ENCODE data around the gene CALD1.

The CALD1 gene

DNA sequence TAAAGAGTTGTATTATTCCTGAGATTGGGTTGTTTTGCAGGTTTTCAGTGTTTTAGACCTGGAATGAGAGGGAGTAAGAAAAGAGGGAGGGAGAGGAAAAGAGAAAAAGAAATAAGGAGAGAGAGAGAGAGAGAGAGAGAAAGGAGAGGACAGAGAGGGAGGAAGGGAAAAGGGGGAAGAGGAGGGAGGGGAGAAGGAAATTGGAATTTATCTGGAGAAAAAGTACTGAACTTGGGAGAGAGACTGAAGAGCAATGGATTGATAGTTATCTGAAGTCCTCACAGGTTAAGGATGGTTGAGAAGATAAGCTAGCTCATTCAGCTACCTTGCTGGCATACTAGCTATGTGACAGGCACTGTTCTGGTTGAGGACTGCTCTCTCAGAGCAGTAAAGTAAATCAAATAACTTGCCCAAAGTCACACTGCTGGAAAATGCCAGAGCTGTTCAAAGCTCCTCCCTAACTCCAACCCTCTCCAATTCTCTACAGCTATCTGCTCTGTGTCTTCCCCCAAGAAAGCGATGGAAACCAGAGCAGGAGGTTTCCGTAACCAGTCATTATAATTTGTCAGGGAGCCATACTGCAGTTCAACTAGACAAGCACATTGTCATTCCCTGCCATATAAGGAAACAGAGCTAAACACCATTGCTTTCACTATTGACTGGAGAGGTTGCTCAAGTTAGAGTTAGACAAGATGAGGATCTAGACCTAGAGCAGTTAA is 10.7 kb downstream of the CALD1 start (continued):
- no peak for TF ChIP-seq ZNF23 (tag by site-specific recombination; IDR thresholded peaks at IDR 0.05; ENCODE audit: borderline replicate concordance)
- TF ChIP-seq, protein P1, sequence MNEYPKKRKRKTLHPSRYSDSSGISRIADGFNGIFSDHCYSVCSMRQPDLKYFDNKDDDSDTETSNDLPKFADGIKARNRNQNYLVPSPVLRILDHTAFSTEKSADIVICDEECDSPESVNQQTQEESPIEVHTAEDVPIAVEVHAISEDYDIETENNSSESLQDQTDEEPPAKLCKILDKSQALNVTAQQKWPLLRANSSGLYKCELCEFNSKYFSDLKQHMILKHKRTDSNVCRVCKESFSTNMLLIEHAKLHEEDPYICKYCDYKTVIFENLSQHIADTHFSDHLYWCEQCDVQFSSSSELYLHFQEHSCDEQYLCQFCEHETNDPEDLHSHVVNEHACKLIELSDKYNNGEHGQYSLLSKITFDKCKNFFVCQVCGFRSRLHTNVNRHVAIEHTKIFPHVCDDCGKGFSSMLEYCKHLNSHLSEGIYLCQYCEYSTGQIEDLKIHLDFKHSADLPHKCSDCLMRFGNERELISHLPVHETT (tag by site-specific recombination; IDR thresholded peaks at IDR 0.05) = no peak
- no peak for TF ChIP-seq ZSCAN16 (tag by site-specific recombination; IDR thresholded peaks at IDR 0.05)
- 0 out of 2 replicates have a peak, but pooled peaks have one; percentile 34 for TF ChIP-seq ZNF341 (tag by site-specific recombination; IDR thresholded peaks at IDR 0.05; ENCODE audit: low read depth)

DNA sequence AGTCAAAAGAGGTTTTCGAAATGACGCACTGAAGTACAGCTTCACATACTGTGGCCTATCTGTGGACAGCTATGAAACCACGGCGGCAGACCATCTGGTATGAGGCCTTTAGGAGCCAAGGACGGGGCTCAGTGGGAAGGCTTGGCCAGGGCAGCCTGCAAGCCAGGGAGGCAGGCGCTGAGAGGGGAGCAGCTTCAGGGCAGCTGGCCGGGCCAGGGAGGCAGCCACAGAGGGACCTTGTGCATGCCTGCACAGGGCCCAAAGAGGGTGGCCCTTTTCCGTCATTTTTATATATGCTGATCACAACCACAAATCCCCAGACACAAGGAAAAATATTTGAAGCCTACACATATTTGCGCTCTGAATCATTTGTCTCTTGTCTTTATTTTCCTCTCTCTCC is 13.5 kb downstream of the CALD1 start:
- Histone ChIP-seq H3K9me3 (ENCODE audit: control insufficient read depth, insufficient read depth, low read depth, low read length) (no peaks in the 10 kb centered on the region), H3K4me3 (ENCODE audit: low read depth, low read length) (no peak overlapping the region), H3K36me3 (ENCODE audit: control insufficient read depth in 2 of 2, insufficient read depth in 1 of 2, low read length in 2 of 2) (no peaks in the 10 kb centered on the region), H3K27ac (ENCODE audit: extremely low read depth, low read depth, low read length) (no peak overlapping the region), H3K4me1 (ENCODE audit: control insufficient read depth, insufficient read depth, low read length) (no peaks in the 10 kb centered on the region)
- TF ChIP-seq, protein P2, sequence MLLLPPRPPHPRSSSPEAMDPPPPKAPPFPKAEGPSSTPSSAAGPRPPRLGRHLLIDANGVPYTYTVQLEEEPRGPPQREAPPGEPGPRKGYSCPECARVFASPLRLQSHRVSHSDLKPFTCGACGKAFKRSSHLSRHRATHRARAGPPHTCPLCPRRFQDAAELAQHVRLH (tag by site-specific recombination; IDR thresholded peaks at IDR 0.05) = no peak
- TF ChIP-seq ZNF544 (tag by site-specific recombination; IDR thresholded peaks at IDR 0.05) (no peak), ZNF114 (tag by site-specific recombination; IDR thresholded peaks at IDR 0.05) (no peak), PRDM6 (tag by site-specific recombination; IDR thresholded peaks at IDR 0.05) (no peak), PRDM1 (tag by site-specific recombination; IDR thresholded peaks at IDR 0.05) (no peak), ZBTB17 (tag by site-specific recombination; IDR thresholded peaks at IDR 0.05) (no peak), ZFP37 (tag by site-specific recombination; IDR thresholded peaks at IDR 0.05) (no peak), ZNF621 (tag by site-specific recombination; IDR thresholded peaks at IDR 0.05) (no peak), ZBTB48 (tag by site-specific recombination; IDR thresholded peaks at IDR 0.05) (no peak), ZNF48 (tag by site-specific recombination; IDR thresholded peaks at IDR 0.05) (no peak), ZNF777 (tag by site-specific recombination; IDR thresholded peaks at IDR 0.05; ENCODE audit: borderline replicate concordance) (no peak), ZNF133 (tag by site-specific recombination; IDR thresholded peaks at IDR 0.05) (no peak), ZNF248 (tag by site-specific recombination; IDR thresholded peaks at IDR 0.05) (no peak), ZNF529 (tag by site-specific recombination; IDR thresholded peaks at IDR 0.05; ENCODE audit: insufficient replicate concordance) (no peak), ZNF155 (tag by site-specific recombination; IDR thresholded peaks at IDR 0.05) (no peak)
- POLR2A ChIA-PET = no interaction called here
- CTCF ChIA-PET = no interaction called here

- H3K9me3 ChIP-seq (ENCODE audit: control insufficient read depth, insufficient read depth, low read depth, low read length) = no peaks in the 10 kb centered on the region
- no peaks in the 10 kb centered on the region for H3K36me3 ChIP-seq (ENCODE audit: control insufficient read depth in 2 of 2, insufficient read depth in 1 of 2, low read length in 2 of 2)
- CTCF ChIA-PET = interaction anchor here (0.7 kb wide), 1 partner anchor 45 kb away, joined by 3 read pairs; no protein-coding TSS in a partner anchor
- H3K27ac ChIP-seq (ENCODE audit: extremely low read depth, low read depth, low read length) = no peak overlapping the region
- POLR2A ChIA-PET = no interaction called here
- H3K4me3 ChIP-seq (ENCODE audit: low read depth, low read length) = no peak overlapping the region
- no peaks in the 10 kb centered on the region for H3K4me1 ChIP-seq (ENCODE audit: control insufficient read depth, insufficient read depth, low read length)
- no peak for TF ChIP-seq ZNF266 (tag by site-specific recombination; IDR thresholded peaks at IDR 0.05; ENCODE audit: low read depth)
- no peak for TF ChIP-seq KLF9 (tag by site-specific recombination; IDR thresholded peaks at IDR 0.05; ENCODE audit: low read depth)
- TF ChIP-seq, protein P3, sequence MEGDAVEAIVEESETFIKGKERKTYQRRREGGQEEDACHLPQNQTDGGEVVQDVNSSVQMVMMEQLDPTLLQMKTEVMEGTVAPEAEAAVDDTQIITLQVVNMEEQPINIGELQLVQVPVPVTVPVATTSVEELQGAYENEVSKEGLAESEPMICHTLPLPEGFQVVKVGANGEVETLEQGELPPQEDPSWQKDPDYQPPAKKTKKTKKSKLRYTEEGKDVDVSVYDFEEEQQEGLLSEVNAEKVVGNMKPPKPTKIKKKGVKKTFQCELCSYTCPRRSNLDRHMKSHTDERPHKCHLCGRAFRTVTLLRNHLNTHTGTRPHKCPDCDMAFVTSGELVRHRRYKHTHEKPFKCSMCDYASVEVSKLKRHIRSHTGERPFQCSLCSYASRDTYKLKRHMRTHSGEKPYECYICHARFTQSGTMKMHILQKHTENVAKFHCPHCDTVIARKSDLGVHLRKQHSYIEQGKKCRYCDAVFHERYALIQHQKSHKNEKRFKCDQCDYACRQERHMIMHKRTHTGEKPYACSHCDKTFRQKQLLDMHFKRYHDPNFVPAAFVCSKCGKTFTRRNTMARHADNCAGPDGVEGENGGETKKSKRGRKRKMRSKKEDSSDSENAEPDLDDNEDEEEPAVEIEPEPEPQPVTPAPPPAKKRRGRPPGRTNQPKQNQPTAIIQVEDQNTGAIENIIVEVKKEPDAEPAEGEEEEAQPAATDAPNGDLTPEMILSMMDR (tag by site-specific recombination; IDR thresholded peaks at IDR 0.05) = no peak
- TF ChIP-seq ZNF37A (tag by site-specific recombination; IDR thresholded peaks at IDR 0.05) = no peak
- TF ChIP-seq, protein P4, sequence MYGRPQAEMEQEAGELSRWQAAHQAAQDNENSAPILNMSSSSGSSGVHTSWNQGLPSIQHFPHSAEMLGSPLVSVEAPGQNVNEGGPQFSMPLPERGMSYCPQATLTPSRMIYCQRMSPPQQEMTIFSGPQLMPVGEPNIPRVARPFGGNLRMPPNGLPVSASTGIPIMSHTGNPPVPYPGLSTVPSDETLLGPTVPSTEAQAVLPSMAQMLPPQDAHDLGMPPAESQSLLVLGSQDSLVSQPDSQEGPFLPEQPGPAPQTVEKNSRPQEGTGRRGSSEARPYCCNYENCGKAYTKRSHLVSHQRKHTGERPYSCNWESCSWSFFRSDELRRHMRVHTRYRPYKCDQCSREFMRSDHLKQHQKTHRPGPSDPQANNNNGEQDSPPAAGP (tag by site-specific recombination; IDR thresholded peaks at IDR 0.05) = no peak
- no peak for TF ChIP-seq PRDM4 (tag by site-specific recombination; IDR thresholded peaks at IDR 0.05)
Measured at GRCh38 chr7:134795231-134795630, 15.8 kb downstream of the CALD1 start.

All from HEK293 (cell line).